Stimulated activated CD4-positive, alpha-beta T cell treated with anti-CD3 and anti-CD28 coated beads, Interleukin-12 subunit alpha, Interleukin-12 subunit beta, amount 100 ng/mL, for 48 hours (primary cell): Measurements from ENCODE around the gene ALG9.
A peak's percentile ranks its signal among the peaks of the same experiment; 100 is the strongest.

Source experiments
- DNase-seq, 3 donors: peaks; one replicate each; pipeline ENCODE4 v3.0.0-alpha.2; 2020; ENCODE audit warnings: low read depth in 2 of 3, low spot score in 1 of 3

The ALG9 gene, protein sequence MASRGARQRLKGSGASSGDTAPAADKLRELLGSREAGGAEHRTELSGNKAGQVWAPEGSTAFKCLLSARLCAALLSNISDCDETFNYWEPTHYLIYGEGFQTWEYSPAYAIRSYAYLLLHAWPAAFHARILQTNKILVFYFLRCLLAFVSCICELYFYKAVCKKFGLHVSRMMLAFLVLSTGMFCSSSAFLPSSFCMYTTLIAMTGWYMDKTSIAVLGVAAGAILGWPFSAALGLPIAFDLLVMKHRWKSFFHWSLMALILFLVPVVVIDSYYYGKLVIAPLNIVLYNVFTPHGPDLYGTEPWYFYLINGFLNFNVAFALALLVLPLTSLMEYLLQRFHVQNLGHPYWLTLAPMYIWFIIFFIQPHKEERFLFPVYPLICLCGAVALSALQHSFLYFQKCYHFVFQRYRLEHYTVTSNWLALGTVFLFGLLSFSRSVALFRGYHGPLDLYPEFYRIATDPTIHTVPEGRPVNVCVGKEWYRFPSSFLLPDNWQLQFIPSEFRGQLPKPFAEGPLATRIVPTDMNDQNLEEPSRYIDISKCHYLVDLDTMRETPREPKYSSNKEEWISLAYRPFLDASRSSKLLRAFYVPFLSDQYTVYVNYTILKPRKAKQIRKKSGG

GRCh38 chr11:111870886-111871692 is at the start of gene ALG9:
Gene ALG9 (minus strand): TSS chr11:111871581. CDS start chr11:111871482, 99 bp downstream.
- DNase-seq = peak; percentile 77 to 92 (median 85)

GRCh38 chr11:111920908-111921307 is 49.5 kb upstream of the ALG9 start:
- no peak for DNase-seq

DNA sequence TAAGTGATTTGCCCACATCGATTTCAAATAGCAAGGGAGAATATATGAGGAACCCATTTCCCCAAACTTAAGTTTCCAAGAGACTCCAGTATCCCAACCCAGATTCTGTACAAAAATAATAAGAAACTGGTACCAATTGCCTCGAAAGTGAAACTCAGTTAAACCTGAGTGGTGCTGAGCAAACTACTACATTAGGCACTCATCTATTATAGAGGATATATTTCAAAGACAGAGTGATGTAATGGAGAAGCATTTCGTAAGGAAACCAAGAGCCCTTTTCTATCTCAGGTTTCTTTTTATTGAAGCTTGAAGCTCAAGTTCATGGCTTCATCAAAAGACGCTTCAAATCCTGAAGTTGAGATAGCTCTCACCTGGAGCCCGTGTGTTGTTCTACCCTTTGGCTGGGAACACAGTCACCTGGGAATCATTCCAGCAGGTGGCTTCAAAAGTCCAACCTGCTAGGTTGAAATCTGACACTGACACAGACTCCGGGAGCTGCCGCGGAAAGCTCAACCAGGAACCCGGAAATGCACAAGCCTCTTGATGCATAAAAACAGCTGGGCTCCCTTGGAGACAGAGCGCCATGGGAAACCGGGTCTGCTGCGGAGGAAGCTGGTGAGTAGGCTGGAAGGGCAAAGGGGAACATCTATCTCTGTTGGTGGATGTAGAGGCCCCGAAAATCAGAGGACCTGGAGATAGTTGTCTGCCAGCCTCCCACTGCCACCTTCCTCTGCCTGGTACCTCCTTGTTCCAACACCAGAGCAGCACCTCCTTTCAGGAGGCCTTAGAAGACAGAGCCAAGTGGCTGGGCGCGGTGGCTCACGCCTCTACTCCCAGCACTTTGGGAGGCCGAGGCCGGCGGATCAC is 47.2 kb upstream of the ALG9 start, which contains the start of gene C11orf52:
TSS of gene C11orf52 (plus strand) at position 524 of the 867 bp plus-strand sequence. CDS start at position 584, 60 bp downstream.
- DNase-seq = no peak

DNA sequence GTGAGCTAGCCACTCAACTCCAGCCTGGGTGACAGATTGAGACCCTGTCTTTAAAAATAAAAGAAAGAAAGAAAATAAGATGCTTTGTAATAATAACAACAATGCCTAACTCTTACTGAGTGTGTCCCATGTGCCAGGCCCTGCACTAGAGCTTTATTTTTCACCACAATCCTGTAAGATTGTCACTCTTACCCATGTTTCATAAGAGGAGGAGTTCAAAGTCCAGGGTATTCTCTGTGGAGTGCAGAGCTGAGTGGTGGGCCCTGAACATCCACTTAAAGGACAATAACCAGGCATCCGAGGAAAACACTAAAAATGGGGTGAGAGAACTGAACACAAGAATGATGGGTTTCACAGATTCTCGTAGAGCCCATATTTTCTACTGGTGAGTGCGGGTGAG is 46.4 kb upstream of the ALG9 start:
- no peak for DNase-seq

DNA sequence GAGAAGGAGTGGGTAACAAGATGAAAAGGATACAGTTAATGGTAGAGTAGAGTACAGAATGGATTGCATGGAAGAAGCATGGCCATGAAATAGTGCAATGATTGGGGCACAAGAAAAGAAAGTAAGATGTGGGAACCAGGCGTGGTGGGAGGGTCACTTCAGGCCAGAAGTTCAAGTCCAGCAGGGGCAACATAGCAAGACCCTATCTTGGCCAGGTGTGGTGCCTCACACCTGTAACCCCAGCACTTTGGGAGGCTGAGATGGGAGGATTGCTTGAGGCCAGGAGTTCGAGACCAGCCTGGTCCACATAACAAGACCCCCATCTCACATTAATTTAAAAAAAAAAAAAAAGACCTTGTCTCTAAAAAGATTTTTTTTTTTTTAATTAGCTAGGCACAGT is 45.9 kb upstream of the ALG9 start:
- no peak for DNase-seq

GRCh38 chr11:111916768-111917167 is 45.4 kb upstream of the ALG9 start:
- DNase-seq = no peak

GRCh38 chr11:111913997-111914396 is 42.6 kb upstream of the ALG9 start:
- DNase-seq = no peak

DNA sequence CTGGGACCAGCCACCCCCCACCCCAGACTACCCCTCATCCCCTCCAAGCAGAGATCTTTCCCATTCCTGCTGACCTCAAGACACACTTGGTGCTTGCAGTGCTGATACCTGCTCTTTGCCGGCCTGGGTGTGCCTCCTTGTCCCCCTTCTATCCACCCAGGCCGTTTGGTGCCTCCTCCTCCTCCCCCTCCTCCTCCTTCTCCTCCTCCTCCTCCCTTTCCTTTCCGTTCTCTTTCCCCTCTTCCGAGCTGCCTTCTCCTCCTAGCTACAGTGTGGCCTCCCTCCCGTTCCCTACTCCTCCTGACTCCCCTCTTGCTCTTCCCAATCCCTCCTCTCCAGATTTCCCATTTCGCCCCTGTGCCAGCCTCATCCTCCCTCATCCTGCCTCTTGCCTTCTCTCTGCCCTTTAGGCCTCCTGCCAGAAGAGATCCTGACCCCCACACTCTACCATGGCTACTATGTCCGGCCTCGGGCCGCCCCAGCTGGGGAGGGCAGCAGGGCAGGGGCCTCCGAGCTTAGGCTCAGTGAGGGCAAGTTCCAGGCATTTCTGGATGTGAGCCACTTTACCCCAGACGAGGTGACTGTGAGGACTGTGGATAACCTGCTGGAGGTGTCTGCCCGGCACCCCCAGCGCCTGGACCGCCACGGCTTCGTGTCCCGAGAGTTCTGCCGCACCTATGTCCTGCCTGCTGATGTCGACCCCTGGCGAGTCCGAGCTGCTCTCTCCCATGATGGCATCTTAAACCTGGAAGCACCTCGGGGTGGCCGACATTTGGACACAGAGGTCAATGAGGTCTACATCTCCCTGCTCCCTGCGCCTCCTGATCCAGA is 41.9 kb upstream of the ALG9 start:
- no peak for DNase-seq

DNA sequence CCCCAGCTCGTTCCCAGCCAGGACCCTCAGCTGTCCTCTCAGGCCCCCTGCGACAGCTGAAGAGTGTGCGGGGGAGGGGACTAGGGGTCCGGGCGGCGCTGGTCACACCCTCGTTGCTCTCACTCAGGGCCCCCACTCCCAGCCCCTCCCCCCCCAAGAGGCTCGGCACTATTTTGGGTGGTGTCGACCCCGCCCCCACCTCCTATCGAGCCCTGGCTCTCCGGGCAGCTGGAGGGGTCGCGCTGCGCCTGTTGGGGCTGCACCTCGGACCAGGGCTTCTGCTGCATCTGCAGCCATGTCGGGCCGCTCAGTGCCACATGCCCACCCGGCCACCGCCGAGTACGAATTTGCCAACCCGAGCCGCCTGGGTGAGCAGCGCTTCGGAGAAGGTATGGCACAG is 41.2 kb upstream of the ALG9 start, which contains the start of gene HSPB2:
TSS of gene HSPB2 (plus strand) at position 200 of the 400 bp plus-strand sequence. CDS start at position 296, 96 bp downstream.
- no peak for DNase-seq

- DNase-seq = no peak
Observed at GRCh38 chr11:111911563-111912401, 40.4 kb upstream of the ALG9 start, which contains the start of gene CRYAB. Gene CRYAB (minus strand): TSS chr11:111911770. CDS start chr11:111911724, 46 bp downstream.

- no peak for DNase-seq
Observed at GRCh38 chr11:111910676-111911562, 39.5 kb upstream of the ALG9 start.

DNA sequence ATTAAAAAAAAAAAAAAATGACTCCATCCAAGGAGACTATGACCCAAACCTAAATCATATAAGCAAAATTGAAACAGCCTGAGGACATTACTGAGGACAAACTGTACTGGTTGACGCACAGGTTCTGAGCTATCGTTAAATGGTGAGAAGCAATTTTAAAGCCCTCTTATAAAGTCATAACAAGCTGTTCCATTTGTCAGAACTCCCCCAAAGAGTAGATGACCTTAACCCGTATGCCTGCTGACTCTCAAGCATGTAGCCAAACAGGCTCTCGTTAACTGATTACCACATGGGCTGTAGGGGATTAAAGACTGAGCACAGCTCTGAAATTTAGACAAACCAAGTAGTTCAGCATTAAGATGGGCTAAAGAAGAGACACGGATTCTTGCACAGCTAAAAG is 38.0 kb upstream of the ALG9 start:
- DNase-seq = no peak

- no peak for DNase-seq
Observed at GRCh38 chr11:111908639-111909305, 37.4 kb upstream of the ALG9 start.

DNA sequence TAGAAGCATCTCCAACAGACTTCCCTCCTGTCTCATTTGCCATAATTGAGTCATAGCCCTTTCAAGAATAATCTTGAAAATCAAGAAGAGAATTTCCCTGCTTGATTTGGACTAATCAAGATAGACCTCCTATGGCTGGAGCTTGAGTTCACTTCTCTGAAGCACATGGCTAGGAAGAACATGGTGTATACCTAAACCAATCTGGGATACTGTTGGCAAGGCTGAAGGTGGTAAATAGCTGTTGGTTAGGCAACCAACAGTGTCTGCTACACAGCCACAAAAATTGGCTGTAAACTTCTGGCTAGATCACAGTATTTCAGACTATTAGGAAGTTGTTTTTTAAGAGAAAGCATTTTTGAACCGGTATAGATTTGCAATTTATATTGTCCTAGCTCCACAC is 35.3 kb upstream of the ALG9 start:
- no peak for DNase-seq

- DNase-seq = no peak
Observed at GRCh38 chr11:111905411-111905810, 34.0 kb upstream of the ALG9 start.

- DNase-seq = no peak
Observed at GRCh38 chr11:111886844-111887243, 15.5 kb upstream of the ALG9 start.

DNA sequence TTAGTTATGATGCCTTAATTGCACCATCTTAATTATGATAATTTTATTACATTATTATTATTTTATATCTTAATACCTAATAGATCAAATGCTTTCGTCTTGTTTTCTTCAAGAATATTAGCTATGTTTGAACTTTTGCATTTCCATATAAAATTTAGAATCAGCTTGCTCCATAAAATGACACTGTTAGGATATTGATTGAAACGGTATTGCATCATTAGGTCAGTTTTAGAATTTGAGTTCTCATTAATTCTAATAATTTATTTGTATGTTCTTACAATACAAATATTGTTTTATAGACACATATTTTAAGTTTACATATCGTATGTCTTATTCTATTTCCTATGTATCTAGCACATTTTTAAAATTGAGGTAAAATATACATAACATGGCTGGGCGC is 14.7 kb upstream of the ALG9 start:
- DNase-seq = no peak
